A549 (cell line): ENCODE measurements around the gene ARID1B. TPM values are rescaled to one million over a fixed set of nuclear protein-coding genes. Genes with fewer than 3 reads are reported as not detected.

Source experiments
- ATAC-seq, 2 experiments: fragments of 200-7000 bp in 1 of 2; fragments of >200 bp in 1 of 2; cut with Nextera tagmentation in 1 of 2; cut with Tn5 transposase in 1 of 2; 3 replicates each; pipeline versions ENCODE4 v1.8.0 to v1.9.1; 2018 to 2020; ENCODE audit warnings: mild to moderate bottlenecking in 1 of 2, moderate library complexity in 1 of 2
- CTCF ChIA-PET: fragments of 300-600 bp; sonication (Branson Sonifier 250); formaldehyde crosslinking; extraction: SDS; loops from one replicate; lab custom pipeline; 2021; ENCODE audit warnings: antibody characterized with exemption, inconsistent platforms; lab: Yijun Ruan, JAX
- POLR2A ChIA-PET: fragments of 350-600 bp; formaldehyde crosslinking; extraction: SDS; loops from one replicate; lab custom pipeline; 2021; ENCODE audit warnings: antibody characterized with exemption, inconsistent platforms; lab: Yijun Ruan, JAX
- DNase-seq, 2 experiments: peaks; one replicate each; pipeline versions ENCODE4 v3.0.0 to v3.0.0-alpha.2; 2011 to 2016; ENCODE audit warnings: low read depth in 1 of 2, low spot score in 1 of 2
- FAIRE-seq: peaks from 2 replicates; lab custom pipeline; 2011; peaks lifted over from hg19 to GRCh38; lab: Jason Lieb, UNC
- H3K27ac ChIP-seq, 2 experiments: fragments of >200 bp; sonication (Bioruptor Twin); formaldehyde crosslinking; 3 replicates each; pipeline ENCODE4 v1.5.1; 2016 to 2017
- H3K4me1 ChIP-seq: fragments of >200 bp; sonication (Bioruptor Twin); formaldehyde crosslinking; 3 replicates; pipeline ENCODE4 v1.6.1; 2016
- H3K4me2 ChIP-seq: fragments of >200 bp; sonication (Bioruptor Twin); formaldehyde crosslinking; 3 replicates; pipeline ENCODE4 v1.6.1; 2016
- H3K4me3 ChIP-seq: fragments of >200 bp; sonication (Bioruptor Twin); formaldehyde crosslinking; 3 replicates; pipeline ENCODE4 v1.5.1; 2016
- H3K9me3 ChIP-seq: fragments of >200 bp; sonication (Bioruptor Twin); formaldehyde crosslinking; 3 replicates; pipeline ENCODE4 v1.6.1; 2016
- CBX2 ChIP-seq: fragments of 200-600 bp; sonication (generic); IDR thresholded peaks from 2 replicates; pipeline ENCODE4 v1.6.1; 2016; ENCODE audit warnings: low read depth, mild to moderate bottlenecking, borderline replicate concordance
- CBX8 ChIP-seq: fragments of 200-600 bp; sonication (generic); IDR thresholded peaks from 2 replicates; pipeline ENCODE4 v1.6.1; 2016
- CHD2 ChIP-seq: fragments of 150-350 bp; IDR thresholded peaks from 2 replicates; pipeline ENCODE4 v1.6.1; 2014; ENCODE audit warnings: low read length; ENCODE audit not compliant: partially characterized antibody
- EHF ChIP-seq: fragments of 250-450 bp; sonication (Bioruptor Pico); IDR thresholded peaks from 2 replicates; pipeline ENCODE4 v1.5.0; 2020; ENCODE audit warnings: mild to moderate bottlenecking
- FOXS1 ChIP-seq: fragments of 250-450 bp; sonication (Bioruptor Pico); IDR thresholded peaks from 2 replicates; pipeline ENCODE4 v1.5.0; 2020; ENCODE audit warnings: mild to moderate bottlenecking, moderate library complexity
- GATA3 ChIP-seq: IDR thresholded peaks from 2 replicates; pipeline ENCODE4 v1.6.1; 2012; ENCODE audit warnings: borderline replicate concordance
- HOXA7 ChIP-seq: fragments of 250-450 bp; sonication (Bioruptor Pico); IDR thresholded peaks from 2 replicates; pipeline ENCODE4 v1.5.0; 2020; ENCODE audit warnings: mild to moderate bottlenecking, moderate library complexity
- HOXB13 ChIP-seq: fragments of 250-450 bp; sonication (Bioruptor Pico); IDR thresholded peaks from 2 replicates; pipeline ENCODE4 v1.5.0; 2020; ENCODE audit warnings: low read depth, mild to moderate bottlenecking, moderate library complexity
- KDM1A ChIP-seq: fragments of 200-600 bp; sonication (generic); IDR thresholded peaks from 2 replicates; pipeline ENCODE4 v1.6.1; 2016; ENCODE audit warnings: low read depth, mild to moderate bottlenecking
- NFE2L2 ChIP-seq: fragments of 150-350 bp; conservative IDR thresholded peaks from 2 replicates; pipeline ENCODE4 v1.6.1; 2014; ENCODE audit warnings: low read length
- NPAS2 ChIP-seq: fragments of 250-450 bp; sonication (Bioruptor Pico); IDR thresholded peaks from 2 replicates; pipeline ENCODE4 v1.8.0; 2022; ENCODE audit warnings: mild to moderate bottlenecking, moderate library complexity, borderline replicate concordance
- PHF8 ChIP-seq: fragments of 200-600 bp; sonication (generic); IDR thresholded peaks from 2 replicates; pipeline ENCODE4 v1.6.1; 2016; ENCODE audit warnings: low read depth, mild to moderate bottlenecking, antibody characterized with exemption, moderate library complexity, borderline replicate concordance
- POLR2AphosphoS2 ChIP-seq: conservative IDR thresholded peaks from 2 replicates; pipeline ENCODE4 v1.6.1; 2012; ENCODE audit warnings: low read length, improper control_type of control experiment, inconsistent platforms
- RARB ChIP-seq: fragments of 250-450 bp; sonication (Bioruptor Pico); IDR thresholded peaks from 2 replicates; pipeline ENCODE4 v1.8.0; 2021; ENCODE audit warnings: mild to moderate bottlenecking, moderate library complexity
- RCOR1 ChIP-seq: fragments of 150-350 bp; IDR thresholded peaks from 2 replicates; pipeline ENCODE4 v1.6.1; 2014; ENCODE audit warnings: antibody characterized with exemption, low read length, low read depth
- RFX5 ChIP-seq: fragments of 450-650 bp; IDR thresholded peaks from 2 replicates; pipeline ENCODE4 v1.7.1; 2014; ENCODE audit warnings: antibody characterized with exemption, mild to moderate bottlenecking, moderate library complexity
- RNF2 ChIP-seq: fragments of 200-600 bp; sonication (generic); IDR thresholded peaks from 2 replicates; pipeline ENCODE4 v1.6.1; 2016; ENCODE audit warnings: low read depth, mild to moderate bottlenecking, antibody characterized with exemption, moderate library complexity, borderline replicate concordance
- ZFP36 ChIP-seq: fragments of 450-650 bp; IDR thresholded peaks from 2 replicates; pipeline ENCODE4 v1.6.1; 2014; ENCODE audit warnings: borderline replicate concordance; ENCODE audit not compliant: partially characterized antibody
- ZNF302 ChIP-seq: fragments of 250-450 bp; sonication (Bioruptor Pico); IDR thresholded peaks from 2 replicates; pipeline ENCODE4 v1.9.0; 2021; ENCODE audit warnings: inconsistent platforms, mild to moderate bottlenecking, moderate library complexity
- WGBS: methylation state at CpG from one replicate; pipeline ENCODE4 v1.1.6; 2017; ENCODE audit errors: missing lambda C conversion rate; 5-methylcytosine and 5-hydroxymethylcytosine counted together
- polyA plus RNA-seq, 4 experiments: library from polyadenylated mRNA; depleted of rRNA in 3 of 4; stranded (reverse); fragments of >200 nt; fragmentation: RNase III in 1 of 4; extraction: RNeasy Plus Mini Kit Qiagen cat#74134 plus additional on column Dnase treatment in 1 of 4; gene quantifications; 2 replicates in 3 of 4; 3 replicates in 1 of 4; pipeline ENCODE4 v1.2.3, GENCODE V29; 2011 to 2017
- TF ChIP-seq, protein P1 (sequence below): fragments of >200 bp; sonication (Bioruptor Twin); formaldehyde crosslinking; IDR thresholded peaks from 3 replicates; pipeline ENCODE4 v1.6.1; 2016
- TF ChIP-seq, protein P2 (sequence below): fragments of 250-450 bp; sonication (Bioruptor Pico); IDR thresholded peaks from 2 replicates; pipeline ENCODE4 v1.5.0; 2020; ENCODE audit warnings: low read depth, mild to moderate bottlenecking, moderate library complexity
- TF ChIP-seq, protein P3 (sequence below): fragments of >200 bp; sonication (Bioruptor Twin); formaldehyde crosslinking; IDR thresholded peaks from 2 replicates; pipeline ENCODE4 v1.6.1; 2016
- TF ChIP-seq, protein P4 (sequence below): IDR thresholded peaks from 2 replicates; pipeline ENCODE4 v1.6.1; 2012
- TF ChIP-seq, protein P5 (sequence below): fragments of 200-600 bp; sonication (generic); IDR thresholded peaks from 2 replicates; pipeline ENCODE4 v1.6.1; 2016; ENCODE audit warnings: antibody characterized with exemption, mild to moderate bottlenecking, moderate library complexity

The ARID1B gene
- polyA plus RNA-seq, 2 of the 4 experiments (the other 2 are of a cell fraction): 13.5 to 16.3 TPM

DNA sequence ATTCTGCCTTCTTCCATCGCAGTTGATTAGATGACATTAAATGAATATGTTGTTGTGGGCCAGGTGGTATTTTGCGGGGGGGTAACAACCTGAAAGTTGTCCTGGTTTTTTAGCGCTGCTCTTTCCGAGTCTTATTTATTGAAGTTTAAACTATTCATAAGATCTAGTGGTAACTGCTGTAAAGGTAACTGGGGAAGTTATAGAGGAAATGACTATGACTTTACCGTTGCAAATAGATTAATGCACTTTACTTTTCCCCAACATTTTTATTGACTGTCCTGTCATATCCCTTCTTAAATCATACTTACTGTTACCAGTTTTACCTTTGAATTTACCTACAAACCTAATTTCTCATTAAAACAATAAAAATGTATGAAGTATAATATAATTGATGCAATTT, 173.4 kb downstream of the ARID1B start:
- no peak for DNase-seq
- no peak overlapping the region for H3K4me3 ChIP-seq
- no peak for ATAC-seq
- no peak overlapping the region for H3K4me2 ChIP-seq
- no peak for TF ChIP-seq HOXB13 (CRISPR knock-in tag)
- TF ChIP-seq, protein P1, sequence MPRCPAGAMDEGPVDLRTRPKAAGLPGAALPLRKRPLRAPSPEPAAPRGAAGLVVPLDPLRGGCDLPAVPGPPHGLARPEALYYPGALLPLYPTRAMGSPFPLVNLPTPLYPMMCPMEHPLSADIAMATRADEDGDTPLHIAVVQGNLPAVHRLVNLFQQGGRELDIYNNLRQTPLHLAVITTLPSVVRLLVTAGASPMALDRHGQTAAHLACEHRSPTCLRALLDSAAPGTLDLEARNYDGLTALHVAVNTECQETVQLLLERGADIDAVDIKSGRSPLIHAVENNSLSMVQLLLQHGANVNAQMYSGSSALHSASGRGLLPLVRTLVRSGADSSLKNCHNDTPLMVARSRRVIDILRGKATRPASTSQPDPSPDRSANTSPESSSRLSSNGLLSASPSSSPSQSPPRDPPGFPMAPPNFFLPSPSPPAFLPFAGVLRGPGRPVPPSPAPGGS: no peak
- TF ChIP-seq, protein P2, sequence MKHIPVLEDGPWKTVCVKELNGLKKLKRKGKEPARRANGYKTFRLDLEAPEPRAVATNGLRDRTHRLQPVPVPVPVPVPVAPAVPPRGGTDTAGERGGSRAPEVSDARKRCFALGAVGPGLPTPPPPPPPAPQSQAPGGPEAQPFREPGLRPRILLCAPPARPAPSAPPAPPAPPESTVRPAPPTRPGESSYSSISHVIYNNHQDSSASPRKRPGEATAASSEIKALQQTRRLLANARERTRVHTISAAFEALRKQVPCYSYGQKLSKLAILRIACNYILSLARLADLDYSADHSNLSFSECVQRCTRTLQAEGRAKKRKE (CRISPR knock-in tag): no peak
- TF ChIP-seq RNF2: no peak
- TF ChIP-seq ZNF302 (CRISPR knock-in tag): no peak
- TF ChIP-seq NPAS2 (CRISPR knock-in tag): no peak
- TF ChIP-seq CBX2: no peak
- TF ChIP-seq RARB (CRISPR knock-in tag): no peak
- no peak for TF ChIP-seq RCOR1
- TF ChIP-seq, protein P3, sequence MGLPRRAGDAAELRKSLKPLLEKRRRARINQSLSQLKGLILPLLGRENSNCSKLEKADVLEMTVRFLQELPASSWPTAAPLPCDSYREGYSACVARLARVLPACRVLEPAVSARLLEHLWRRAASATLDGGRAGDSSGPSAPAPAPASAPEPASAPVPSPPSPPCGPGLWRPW: no peak
- TF ChIP-seq, protein P4, sequence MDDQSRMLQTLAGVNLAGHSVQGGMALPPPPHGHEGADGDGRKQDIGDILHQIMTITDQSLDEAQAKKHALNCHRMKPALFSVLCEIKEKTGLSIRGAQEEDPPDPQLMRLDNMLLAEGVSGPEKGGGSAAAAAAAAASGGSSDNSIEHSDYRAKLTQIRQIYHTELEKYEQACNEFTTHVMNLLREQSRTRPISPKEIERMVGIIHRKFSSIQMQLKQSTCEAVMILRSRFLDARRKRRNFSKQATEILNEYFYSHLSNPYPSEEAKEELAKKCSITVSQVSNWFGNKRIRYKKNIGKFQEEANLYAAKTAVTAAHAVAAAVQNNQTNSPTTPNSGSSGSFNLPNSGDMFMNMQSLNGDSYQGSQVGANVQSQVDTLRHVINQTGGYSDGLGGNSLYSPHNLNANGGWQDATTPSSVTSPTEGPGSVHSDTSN: no peak
- no peak for TF ChIP-seq RFX5
- no peaks in the 10 kb centered on the region for H3K9me3 ChIP-seq
- no peak overlapping the region for H3K27ac ChIP-seq
- ChIA-PET POLR2A (no interaction called here), CTCF (no interaction called here)
- 87% methylated on average over 5 of the region's 5 CpGs for WGBS
- H3K4me1 ChIP-seq: peaks cover 72% of the 10 kb centered on the region
- FAIRE-seq: no peak

DNA sequence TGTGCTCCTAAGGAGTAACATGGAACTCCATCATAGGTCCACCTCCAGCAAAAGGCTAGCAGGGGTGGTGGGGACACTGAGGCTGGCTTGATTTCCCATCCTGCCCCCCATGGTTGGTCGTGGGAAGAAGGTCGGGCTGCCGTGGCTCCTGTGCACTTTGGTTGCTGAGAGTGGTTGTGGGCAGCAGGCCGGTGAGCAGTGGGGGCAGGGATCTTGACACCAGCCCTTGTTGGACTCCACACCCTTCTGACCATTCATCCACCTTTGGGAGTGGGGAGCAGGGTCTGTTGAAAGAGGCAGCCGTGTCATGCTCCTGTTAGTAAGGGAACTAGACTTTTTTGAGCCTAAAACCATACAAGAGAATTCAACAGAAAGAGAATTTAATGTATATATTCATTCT, 175.2 kb downstream of the ARID1B start:
- CTCF ChIA-PET: interaction anchor here (1.1 kb wide), 1 partner anchor 19 kb away, joined by 3 read pairs; no protein-coding TSS in a partner anchor
- Histone ChIP-seq H3K27ac (peak overlapping the region; percentile 74 to 81; a peak in 4 of 6 replicates), H3K4me1 (peaks cover 75% of the 10 kb centered on the region), H3K4me3 (no peak overlapping the region), H3K9me3 (no peaks in the 10 kb centered on the region)
- no peak for FAIRE-seq
- 89% methylated on average over 2 of the region's 5 CpGs for WGBS
- TF ChIP-seq EHF (CRISPR knock-in tag): no peak
- TF ChIP-seq GATA3: no peak
- TF ChIP-seq, protein P1: no peak
- no peak for TF ChIP-seq CBX8
- no peak for TF ChIP-seq NFE2L2
- TF ChIP-seq ZFP36: no peak
- no peak for TF ChIP-seq ZNF302 (CRISPR knock-in tag)
- TF ChIP-seq, protein P2 (CRISPR knock-in tag): no peak
- TF ChIP-seq RCOR1: no peak
- TF ChIP-seq KDM1A: no peak
- no peak for TF ChIP-seq PHF8
- TF ChIP-seq POLR2AphosphoS2: no peak
- TF ChIP-seq CHD2: no peak
- TF ChIP-seq, protein P5, sequence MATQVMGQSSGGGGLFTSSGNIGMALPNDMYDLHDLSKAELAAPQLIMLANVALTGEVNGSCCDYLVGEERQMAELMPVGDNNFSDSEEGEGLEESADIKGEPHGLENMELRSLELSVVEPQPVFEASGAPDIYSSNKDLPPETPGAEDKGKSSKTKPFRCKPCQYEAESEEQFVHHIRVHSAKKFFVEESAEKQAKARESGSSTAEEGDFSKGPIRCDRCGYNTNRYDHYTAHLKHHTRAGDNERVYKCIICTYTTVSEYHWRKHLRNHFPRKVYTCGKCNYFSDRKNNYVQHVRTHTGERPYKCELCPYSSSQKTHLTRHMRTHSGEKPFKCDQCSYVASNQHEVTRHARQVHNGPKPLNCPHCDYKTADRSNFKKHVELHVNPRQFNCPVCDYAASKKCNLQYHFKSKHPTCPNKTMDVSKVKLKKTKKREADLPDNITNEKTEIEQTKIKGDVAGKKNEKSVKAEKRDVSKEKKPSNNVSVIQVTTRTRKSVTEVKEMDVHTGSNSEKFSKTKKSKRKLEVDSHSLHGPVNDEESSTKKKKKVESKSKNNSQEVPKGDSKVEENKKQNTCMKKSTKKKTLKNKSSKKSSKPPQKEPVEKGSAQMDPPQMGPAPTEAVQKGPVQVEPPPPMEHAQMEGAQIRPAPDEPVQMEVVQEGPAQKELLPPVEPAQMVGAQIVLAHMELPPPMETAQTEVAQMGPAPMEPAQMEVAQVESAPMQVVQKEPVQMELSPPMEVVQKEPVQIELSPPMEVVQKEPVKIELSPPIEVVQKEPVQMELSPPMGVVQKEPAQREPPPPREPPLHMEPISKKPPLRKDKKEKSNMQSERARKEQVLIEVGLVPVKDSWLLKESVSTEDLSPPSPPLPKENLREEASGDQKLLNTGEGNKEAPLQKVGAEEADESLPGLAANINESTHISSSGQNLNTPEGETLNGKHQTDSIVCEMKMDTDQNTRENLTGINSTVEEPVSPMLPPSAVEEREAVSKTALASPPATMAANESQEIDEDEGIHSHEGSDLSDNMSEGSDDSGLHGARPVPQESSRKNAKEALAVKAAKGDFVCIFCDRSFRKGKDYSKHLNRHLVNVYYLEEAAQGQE: no peak
- no peak for TF ChIP-seq HOXA7 (CRISPR knock-in tag)
- TF ChIP-seq FOXS1 (CRISPR knock-in tag): no peak
- TF ChIP-seq, all 56 proteins: peak for 0
- H3K4me2 ChIP-seq: peak overlapping the region; percentile 98
- no peak for DNase-seq
- POLR2A ChIA-PET: interaction anchor here (0.6 kb wide), 1 partner anchor 389 kb away, joined by 5 read pairs; no protein-coding TSS in a partner anchor
- ATAC-seq: no peak
